ENCODE data around the gene CACNA1H.

The CACNA1H gene

DNA sequence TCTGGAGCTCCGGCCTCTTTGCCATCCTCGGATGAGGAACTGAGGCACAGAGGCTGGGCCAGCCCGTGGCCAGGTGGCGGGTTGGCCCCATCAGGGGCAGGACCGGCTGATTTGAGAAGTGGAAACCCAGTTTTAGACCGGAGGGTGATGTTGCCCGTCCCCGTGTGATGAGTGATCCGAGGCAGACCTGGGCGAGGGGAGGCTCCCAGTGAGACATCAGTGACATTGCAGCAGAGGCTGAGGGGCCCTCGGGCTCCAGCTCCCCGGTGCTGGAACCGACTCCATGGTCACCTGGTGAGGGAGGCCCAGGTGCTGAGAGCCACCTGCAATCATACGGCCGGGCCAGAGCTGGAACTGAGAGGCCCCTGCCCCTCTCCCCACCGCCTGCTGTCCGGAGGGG, 26.9 kb upstream of the CACNA1H start:
- no peak overlapping the region for H3K9ac ChIP-seq
- TF ChIP-seq, protein P1, sequence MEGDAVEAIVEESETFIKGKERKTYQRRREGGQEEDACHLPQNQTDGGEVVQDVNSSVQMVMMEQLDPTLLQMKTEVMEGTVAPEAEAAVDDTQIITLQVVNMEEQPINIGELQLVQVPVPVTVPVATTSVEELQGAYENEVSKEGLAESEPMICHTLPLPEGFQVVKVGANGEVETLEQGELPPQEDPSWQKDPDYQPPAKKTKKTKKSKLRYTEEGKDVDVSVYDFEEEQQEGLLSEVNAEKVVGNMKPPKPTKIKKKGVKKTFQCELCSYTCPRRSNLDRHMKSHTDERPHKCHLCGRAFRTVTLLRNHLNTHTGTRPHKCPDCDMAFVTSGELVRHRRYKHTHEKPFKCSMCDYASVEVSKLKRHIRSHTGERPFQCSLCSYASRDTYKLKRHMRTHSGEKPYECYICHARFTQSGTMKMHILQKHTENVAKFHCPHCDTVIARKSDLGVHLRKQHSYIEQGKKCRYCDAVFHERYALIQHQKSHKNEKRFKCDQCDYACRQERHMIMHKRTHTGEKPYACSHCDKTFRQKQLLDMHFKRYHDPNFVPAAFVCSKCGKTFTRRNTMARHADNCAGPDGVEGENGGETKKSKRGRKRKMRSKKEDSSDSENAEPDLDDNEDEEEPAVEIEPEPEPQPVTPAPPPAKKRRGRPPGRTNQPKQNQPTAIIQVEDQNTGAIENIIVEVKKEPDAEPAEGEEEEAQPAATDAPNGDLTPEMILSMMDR (conservative IDR thresholded peaks at IDR 0.05; ENCODE audit: low read depth, low read length): no peak
- H4K20me1 ChIP-seq (ENCODE audit: insufficient read depth): no peaks in the 10 kb centered on the region
- H3K4me1 ChIP-seq (ENCODE audit: low read depth, poor library complexity, severe bottlenecking): no peaks in the 10 kb centered on the region
- no peak overlapping the region for H2AFZ ChIP-seq (ENCODE audit: low read depth)
- H3K36me3 ChIP-seq (ENCODE audit: insufficient read depth): no peaks in the 10 kb centered on the region
- no peak overlapping the region for H3K27ac ChIP-seq
- H3K79me2 ChIP-seq (ENCODE audit: insufficient read depth, low read depth): no peaks in the 10 kb centered on the region
- no peak overlapping the region for H3K4me2 ChIP-seq
- H3K27me3 ChIP-seq (ENCODE audit: insufficient read depth, low read depth): peaks cover 93% of the 10 kb centered on the region
- no peak overlapping the region for H3K4me3 ChIP-seq (IDR thresholded peaks at IDR 0.05; ENCODE audit: insufficient read depth, low read depth, low read length)

DNA sequence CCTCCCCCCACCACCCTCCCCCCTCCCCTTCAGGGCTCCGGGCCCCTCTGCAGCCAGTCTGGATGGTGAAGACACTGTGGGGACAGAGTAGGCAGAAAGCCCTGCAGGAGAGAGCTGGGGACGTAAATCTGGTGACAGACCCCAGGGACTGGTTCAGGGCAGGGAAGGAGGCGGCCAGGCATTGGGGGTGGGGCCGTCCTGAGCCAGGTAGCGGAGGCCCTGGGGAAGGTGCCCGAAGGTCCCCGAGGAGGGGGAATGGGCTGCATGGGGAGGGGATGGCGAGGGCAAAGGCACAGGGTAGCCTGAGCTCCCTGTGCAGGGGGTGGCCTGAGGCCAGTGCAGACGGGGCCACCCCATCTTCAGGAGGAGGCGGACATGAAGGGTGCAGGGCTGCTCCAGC, 26.3 kb upstream of the CACNA1H start:
- Histone ChIP-seq H3K27ac (no peak overlapping the region), H2AFZ (ENCODE audit: low read depth) (no peak overlapping the region), H3K4me2 (no peak overlapping the region), H3K27me3 (ENCODE audit: insufficient read depth, low read depth) (peaks cover 93% of the 10 kb centered on the region), H3K36me3 (ENCODE audit: insufficient read depth) (no peaks in the 10 kb centered on the region), H3K79me2 (ENCODE audit: insufficient read depth, low read depth) (no peaks in the 10 kb centered on the region), H3K4me3 (IDR thresholded peaks at IDR 0.05; ENCODE audit: insufficient read depth, low read depth, low read length) (no peak overlapping the region), H4K20me1 (ENCODE audit: insufficient read depth) (no peaks in the 10 kb centered on the region), H3K9ac (no peak overlapping the region), H3K4me1 (ENCODE audit: low read depth, poor library complexity, severe bottlenecking) (no peaks in the 10 kb centered on the region)
- TF ChIP-seq, protein P1 (conservative IDR thresholded peaks at IDR 0.05; ENCODE audit: low read depth, low read length): no peak

DNA sequence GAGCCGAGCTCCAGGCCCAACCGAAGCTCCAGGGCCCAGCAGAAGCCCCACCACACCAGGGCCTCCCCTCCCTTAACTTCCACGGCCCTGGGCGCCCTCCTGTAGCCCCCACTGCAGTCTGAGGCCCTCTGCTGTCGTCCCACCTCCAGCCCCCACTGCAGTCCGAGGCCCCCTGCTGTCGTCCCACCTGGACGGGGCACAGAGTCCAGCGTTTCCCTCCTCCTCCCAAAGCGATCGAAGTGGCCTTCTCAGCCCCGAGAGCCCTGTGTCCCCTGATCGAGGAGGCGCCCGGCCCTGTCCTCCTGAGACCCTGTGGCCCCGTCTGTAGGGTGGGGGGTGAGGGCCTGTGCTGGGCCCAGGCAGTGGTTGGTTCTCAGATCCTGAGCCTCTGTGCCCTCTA, 25.8 kb upstream of the CACNA1H start:
- H2AFZ ChIP-seq (ENCODE audit: low read depth): no peak overlapping the region

DNA sequence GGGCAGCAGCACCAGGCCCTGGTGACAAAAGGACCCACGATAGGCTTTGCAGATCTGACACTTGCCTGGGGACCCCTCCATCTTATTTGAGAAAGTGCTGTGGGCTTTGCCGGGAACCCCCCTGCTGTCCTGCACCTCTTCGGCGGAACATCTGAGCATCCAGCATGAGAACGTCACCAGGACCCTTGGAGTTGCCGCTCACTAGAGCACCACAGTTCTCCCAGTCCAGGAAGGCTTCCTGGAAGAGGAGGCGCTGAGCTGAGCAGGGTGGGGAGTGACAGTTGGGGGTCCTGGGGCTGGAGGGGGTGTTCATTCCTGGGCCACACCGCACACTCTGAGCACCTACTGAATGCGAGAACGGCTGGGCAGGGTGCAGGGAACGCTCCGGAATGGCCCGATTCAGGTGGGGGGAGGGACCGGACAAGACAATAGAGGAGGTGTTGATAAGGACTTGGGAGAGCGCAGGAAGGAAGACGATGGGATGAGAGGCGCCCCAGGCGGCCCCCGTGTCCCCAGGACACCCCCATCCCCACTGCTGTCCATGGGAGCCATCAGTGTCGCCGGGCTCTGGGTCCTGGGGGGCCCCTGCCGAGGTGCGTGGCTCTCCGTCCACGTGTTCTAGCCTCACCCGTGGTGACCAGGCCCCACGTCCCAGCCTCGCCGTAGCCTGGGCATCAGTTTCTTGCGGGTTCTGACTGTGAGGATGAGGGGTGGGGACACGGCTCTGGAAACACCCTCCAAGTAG, 24.8 kb upstream of the CACNA1H start:
- TF ChIP-seq, protein P1 (conservative IDR thresholded peaks at IDR 0.05; ENCODE audit: low read depth, low read length): no peak
- Histone ChIP-seq H3K36me3 (ENCODE audit: insufficient read depth) (no peaks in the 10 kb centered on the region), H3K4me3 (IDR thresholded peaks at IDR 0.05; ENCODE audit: insufficient read depth, low read depth, low read length) (no peak overlapping the region), H3K27me3 (ENCODE audit: insufficient read depth, low read depth) (peaks cover 93% of the 10 kb centered on the region), H3K79me2 (ENCODE audit: insufficient read depth, low read depth) (no peaks in the 10 kb centered on the region), H2AFZ (ENCODE audit: low read depth) (no peak overlapping the region), H4K20me1 (ENCODE audit: insufficient read depth) (no peaks in the 10 kb centered on the region), H3K4me1 (ENCODE audit: low read depth, poor library complexity, severe bottlenecking) (no peaks in the 10 kb centered on the region), H3K4me2 (no peak overlapping the region), H3K9ac (no peak overlapping the region), H3K27ac (no peak overlapping the region)

More for the DNA sequence above, 25.8 kb upstream of the CACNA1H start:
- Histone ChIP-seq H3K4me1 (ENCODE audit: low read depth, poor library complexity, severe bottlenecking) (no peaks in the 10 kb centered on the region), H3K36me3 (ENCODE audit: insufficient read depth) (no peaks in the 10 kb centered on the region), H4K20me1 (ENCODE audit: insufficient read depth) (no peaks in the 10 kb centered on the region), H3K4me3 (IDR thresholded peaks at IDR 0.05; ENCODE audit: insufficient read depth, low read depth, low read length) (no peak overlapping the region), H3K9ac (no peak overlapping the region), H3K27me3 (ENCODE audit: insufficient read depth, low read depth) (peaks cover 93% of the 10 kb centered on the region), H3K79me2 (ENCODE audit: insufficient read depth, low read depth) (no peaks in the 10 kb centered on the region), H3K27ac (no peak overlapping the region), H3K4me2 (no peak overlapping the region)
- TF ChIP-seq, protein P1 (conservative IDR thresholded peaks at IDR 0.05; ENCODE audit: low read depth, low read length): no peak
